ENCODE measurements around the gene FOXO3B.
"Not testable (repeated sequence)": the region's sequence is repeated elsewhere in the genome, so short reads cannot be mapped to it uniquely, and the experiment has no call there.

FOXO3B gene

DNA sequence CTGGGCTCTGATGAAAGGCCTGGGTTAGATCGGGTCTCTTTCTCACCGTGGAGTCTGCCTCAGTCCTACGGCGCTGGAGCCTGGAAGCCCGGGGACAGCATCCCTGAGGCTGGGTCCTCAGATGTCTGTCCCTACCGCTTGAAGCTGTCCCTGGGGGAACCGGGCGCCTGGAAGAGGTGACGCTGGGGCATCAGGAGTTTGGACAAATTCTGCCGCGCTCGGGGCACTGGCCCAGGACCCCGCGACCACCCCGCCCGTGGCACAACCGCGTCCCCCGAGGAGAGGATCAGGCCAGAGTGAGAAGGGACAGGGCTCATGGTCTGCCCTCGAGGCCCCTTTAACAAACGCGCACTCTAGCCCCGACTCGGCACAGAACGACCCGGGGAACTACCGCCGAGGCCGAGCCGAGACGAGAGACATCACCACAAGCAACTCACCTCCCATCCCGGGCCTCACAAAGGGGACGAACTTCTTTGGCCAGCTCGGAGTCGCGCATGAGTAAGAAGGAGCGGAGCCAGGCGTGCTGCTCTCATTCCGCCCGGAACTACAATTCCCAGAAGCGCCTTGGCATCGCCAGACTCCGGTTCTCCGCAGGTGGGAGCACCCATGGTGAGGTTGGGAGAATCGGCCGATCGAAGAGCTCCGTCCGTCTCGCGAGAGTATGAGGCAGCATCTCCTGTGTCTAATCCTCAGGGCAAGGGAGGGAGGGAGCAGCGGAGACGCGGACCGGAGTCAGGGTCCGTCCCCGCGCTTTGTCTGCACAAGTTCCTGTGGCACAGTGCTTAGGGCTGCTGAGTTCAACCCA lies at the start of gene FOXO3B:
FOXO3B (minus strand) TSS at position 548 of the 805 bp plus-strand sequence. CDS start 663 bp downstream, outside the sequence.
- in situ Hi-C loops (cut with HindIII; ENCODE audit: low sequenced_read_pairs), result not testable (repeated sequence)

- in situ Hi-C loops (cut with HindIII; ENCODE audit: low sequenced_read_pairs), result not testable (repeated sequence)
Measured at GRCh38 chr17:18723509-18723908, 41.4 kb upstream of the FOXO3B start.

GRCh38 chr17:18722612-18723011 lies 40.5 kb upstream of the FOXO3B start:
- in situ Hi-C loops (cut with HindIII; ENCODE audit: low sequenced_read_pairs), result not testable (repeated sequence)

- in situ Hi-C loops (cut with HindIII; ENCODE audit: low sequenced_read_pairs), result not testable (repeated sequence)
Measured at GRCh38 chr17:18721775-18722547, 39.8 kb upstream of the FOXO3B start.

DNA sequence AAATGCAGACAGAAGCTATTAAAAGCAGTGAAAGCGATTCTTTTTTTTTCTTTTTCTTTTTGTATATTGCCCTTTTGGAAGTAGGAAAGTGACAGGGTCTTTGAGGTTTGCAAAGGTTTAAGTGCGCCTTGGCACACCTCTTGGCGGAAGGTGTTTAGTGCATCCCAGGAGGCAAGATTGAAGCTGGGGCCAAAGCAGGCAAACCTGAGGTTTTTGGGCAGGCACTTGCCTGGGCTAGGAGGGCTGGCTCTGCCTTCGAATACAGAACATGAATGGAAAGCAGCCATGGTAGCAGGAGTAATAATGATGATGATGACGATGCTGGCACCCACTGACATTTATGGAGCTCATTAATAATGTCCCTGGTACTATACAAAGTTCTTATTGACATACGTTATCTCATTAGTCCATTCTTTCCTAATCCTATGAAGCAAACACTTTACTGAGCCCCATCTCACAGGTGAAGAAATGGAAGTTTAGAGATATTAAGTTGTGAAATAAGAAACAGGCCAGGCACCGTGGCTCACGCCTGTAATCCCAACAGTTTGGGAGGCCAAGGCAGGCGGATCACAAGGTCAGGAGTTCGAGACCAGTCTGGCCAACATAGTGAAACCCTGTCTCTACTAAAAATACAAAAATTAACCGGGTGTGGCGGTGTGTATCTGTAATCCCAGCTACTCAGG lies 37.5 kb upstream of the FOXO3B start:
- in situ Hi-C loops (cut with HindIII; ENCODE audit: low sequenced_read_pairs), result not testable (repeated sequence)

DNA sequence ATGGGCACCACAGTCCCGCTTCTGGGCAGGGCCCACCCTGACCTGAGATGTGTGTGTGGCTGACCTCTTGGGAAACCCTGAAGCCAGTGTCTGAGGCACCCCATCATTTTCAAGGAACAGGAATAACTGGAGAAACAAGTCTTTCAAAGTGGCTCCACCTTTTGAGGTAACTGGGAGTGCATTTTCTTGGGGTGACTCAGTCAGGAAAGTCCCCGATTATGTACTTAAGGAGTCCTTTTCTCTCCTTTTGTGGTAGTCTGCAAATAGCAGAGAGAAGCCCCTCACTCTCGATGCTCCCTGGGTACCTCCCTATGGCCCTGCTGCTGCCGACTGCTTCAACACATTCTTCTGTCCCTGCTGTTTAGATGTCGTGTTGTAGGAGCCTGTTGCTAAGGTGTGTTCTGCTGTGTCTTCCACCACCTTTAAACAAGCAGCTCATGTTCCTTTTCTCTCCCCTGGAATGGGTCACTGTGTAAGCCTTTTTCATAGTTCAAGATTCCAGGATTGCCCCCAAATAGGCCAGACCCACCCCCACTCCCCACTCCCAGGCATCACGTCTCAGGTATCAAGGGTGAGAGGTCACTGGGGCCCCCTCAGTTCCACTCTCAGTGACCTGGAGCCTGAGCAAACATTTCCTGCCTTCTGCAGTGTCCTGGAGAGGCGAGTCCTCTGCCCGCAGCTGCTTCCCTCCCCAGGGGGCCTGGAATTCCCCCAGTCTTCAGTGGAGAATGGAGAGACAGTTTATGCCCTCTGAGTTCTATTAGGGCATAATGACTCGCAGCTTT lies 36.7 kb upstream of the FOXO3B start:
- in situ Hi-C loops (cut with HindIII; ENCODE audit: low sequenced_read_pairs), result not testable (repeated sequence)

DNA sequence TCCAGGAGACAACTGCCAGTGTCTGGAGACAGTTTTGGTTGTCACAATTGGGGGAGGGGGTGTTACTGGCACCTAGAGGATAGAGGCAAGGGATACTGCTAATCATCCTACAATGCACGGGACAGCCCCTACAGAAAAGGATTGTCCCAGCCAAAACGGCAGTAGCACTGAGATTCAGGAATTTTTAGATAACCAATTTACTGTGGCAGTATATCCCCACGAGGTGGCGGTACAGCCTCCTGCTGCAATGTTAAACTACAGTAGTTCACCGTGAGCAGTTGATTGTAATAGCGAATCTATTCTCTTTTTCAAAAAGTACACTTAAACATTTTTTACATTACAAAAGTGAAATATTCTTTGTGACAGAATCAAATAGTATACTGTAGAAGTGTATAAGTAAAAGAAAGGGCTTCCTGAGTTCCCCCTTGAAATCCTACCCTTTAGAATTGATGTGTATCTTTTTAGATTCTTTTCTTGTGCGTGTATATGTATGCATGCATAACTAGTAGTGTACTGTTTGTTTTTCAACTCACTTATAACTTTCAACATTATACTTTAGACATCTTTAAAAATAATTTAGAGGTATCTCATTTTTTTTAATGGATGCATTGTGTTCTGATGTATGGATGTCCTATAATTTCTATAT lies 30.4 kb upstream of the FOXO3B start:
- in situ Hi-C loops (cut with HindIII; ENCODE audit: low sequenced_read_pairs), result not testable (repeated sequence)

GRCh38 chr17:18708215-18708614 lies 26.1 kb upstream of the FOXO3B start:
- in situ Hi-C loops (cut with HindIII; ENCODE audit: low sequenced_read_pairs), result not testable (repeated sequence)

- in situ Hi-C loops (cut with HindIII; ENCODE audit: low sequenced_read_pairs), result not testable (repeated sequence)
Measured at GRCh38 chr17:18705955-18706354, 23.8 kb upstream of the FOXO3B start.

- in situ Hi-C loops (cut with HindIII; ENCODE audit: low sequenced_read_pairs), result not testable (repeated sequence)
Measured at GRCh38 chr17:18698473-18699103, 16.5 kb upstream of the FOXO3B start.

DNA sequence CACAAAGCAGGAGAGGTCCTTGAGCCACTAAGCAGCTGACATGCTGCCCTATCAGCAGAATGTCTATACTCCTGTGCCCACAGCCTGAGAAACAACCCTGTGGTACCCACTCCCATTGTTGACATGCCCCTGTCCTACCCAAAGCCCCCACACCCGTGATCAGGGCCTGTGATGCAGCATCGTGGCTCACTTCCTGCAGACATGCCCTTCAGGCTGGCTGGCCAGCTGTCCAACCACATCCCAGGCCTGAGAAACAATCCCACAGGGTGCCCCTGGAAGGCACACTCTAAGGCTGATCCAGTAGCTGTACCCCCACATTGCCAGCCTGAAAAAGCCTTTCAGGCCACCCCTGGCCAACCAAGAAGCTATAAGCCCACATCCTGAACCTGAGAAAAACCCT lies 13.0 kb upstream of the FOXO3B start:
- in situ Hi-C loops (cut with HindIII; ENCODE audit: low sequenced_read_pairs), result not testable (repeated sequence)

DNA sequence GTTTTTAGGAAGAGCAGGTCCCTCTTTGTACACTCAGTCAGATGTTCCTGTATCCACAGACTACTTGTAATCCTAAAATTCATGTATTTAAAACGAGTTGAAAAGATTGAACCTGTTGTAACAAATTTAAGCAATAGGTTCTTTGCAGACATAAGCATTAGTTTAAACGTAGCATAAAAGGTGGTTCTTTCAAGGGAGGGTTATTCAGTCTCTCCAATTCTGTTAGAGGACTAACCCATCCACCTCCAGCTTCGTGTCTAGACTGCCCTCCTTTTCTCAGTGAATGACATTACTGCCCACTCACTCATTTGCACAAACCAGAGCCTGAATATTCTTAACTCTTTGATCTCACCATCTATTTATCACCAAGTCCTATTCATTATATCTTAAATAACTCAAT lies 554 bp upstream of the FOXO3B start:
- in situ Hi-C loops (cut with HindIII; ENCODE audit: low sequenced_read_pairs), result not testable (repeated sequence)

- in situ Hi-C loops (cut with HindIII; ENCODE audit: low sequenced_read_pairs), result not testable (repeated sequence)
Measured at GRCh38 chr17:18677381-18677780, 4.7 kb downstream of the FOXO3B start.

- in situ Hi-C loops (cut with HindIII; ENCODE audit: low sequenced_read_pairs), result not testable (repeated sequence)
Measured at GRCh38 chr17:18676928-18677327, 5.2 kb downstream of the FOXO3B start.

GRCh38 chr17:18672395-18673227 lies 9.5 kb downstream of the FOXO3B start:
- in situ Hi-C loops (cut with HindIII; ENCODE audit: low sequenced_read_pairs), result not testable (repeated sequence)

DNA sequence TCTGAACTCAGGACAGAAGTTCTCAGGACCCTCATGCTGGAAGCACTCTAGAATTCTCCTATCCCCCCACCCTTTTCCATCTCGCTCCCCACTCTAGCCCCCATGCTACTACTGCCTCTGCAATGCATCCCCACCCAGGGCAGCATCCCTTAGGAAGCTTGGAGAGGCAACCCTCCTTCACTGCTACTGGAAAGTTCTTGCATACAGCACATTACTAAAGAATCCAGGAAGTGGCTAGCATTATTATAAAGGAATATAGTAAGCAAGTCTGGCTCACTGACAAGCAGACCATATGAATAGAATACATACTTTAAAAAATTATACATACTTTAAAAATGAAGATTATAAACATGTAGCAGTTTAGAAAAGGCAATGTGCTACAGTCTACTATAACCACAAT lies 13.5 kb downstream of the FOXO3B start:
- in situ Hi-C loops (cut with HindIII; ENCODE audit: low sequenced_read_pairs), result not testable (repeated sequence)

GRCh38 chr17:18667535-18667934 lies 14.6 kb downstream of the FOXO3B start:
- in situ Hi-C loops (cut with HindIII; ENCODE audit: low sequenced_read_pairs), result not testable (repeated sequence)

- in situ Hi-C loops (cut with HindIII; ENCODE audit: low sequenced_read_pairs), result not testable (repeated sequence)
Measured at GRCh38 chr17:18666326-18666725, 15.8 kb downstream of the FOXO3B start.

Data from endothelial cell of hepatic sinusoid (primary cell).